Mononuclear cell (primary cell): ENCODE results near the gene RBL1. TPM values are rescaled to one million over a fixed set of nuclear protein-coding genes. Genes with fewer than 3 reads are reported as not detected.

Experiments used
- H3K27me3 ChIP-seq: 2 replicates; pipeline ENCODE4 v1.6.0; 2011; ENCODE audit warnings: low read length, control low read depth; ENCODE audit not compliant: insufficient read depth
- H3K4me1 ChIP-seq: 2 replicates; pipeline ENCODE4 v1.5.1; 2011; ENCODE audit warnings: mild to moderate bottlenecking, low read length, control low read depth; ENCODE audit not compliant: insufficient read depth
- H3K4me3 ChIP-seq: 2 replicates; pipeline ENCODE4 v1.5.1; 2011; ENCODE audit warnings: mild to moderate bottlenecking, low read length, moderate library complexity
- H3K9me3 ChIP-seq: 2 replicates; pipeline ENCODE4 v1.5.1; 2011; ENCODE audit warnings: low read depth, mild to moderate bottlenecking, control low read depth, low read length
- total RNA-seq: library from RNA; depleted of rRNA; stranded (reverse); fragments of >200 nt; gene quantifications from one replicate; pipeline ENCODE4 v1.2.3, GENCODE V29; 2012

Gene RBL1
- total RNA-seq, 1 donor, result 28.9 TPM

DNA sequence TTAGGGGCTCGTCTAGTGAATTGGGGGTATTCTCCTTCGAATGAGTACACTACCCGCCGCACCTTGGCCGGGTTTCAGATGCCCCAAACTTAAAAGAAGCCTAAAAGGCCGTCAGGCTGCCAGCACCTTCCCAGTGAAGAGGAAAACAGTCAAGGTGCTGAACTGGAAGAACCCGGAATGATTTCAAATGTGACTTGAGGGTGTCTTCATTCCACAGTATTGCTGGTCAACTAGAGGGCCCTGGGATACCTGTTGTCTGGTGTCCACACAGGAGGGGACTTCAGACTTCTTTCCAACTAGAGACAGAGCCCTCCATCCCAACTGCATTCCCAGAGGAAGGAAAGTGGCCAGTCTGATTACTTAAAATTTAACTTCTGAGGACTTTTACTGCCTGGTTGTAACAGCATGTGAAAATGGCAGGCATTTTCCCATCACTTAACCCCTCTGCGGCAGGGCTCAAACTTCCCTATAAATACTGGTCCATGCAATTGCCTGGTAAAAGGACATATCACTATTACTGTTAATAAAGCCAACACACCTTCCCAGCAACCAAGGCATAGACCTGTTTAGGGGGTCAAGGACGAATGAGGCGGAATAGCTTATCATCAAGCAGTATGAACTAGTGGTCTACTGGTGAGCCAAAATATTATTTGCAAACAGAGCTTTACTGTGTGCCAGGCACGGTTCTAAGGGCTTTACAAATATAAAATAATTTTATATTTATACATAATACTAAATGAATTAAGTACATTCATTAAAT is 143.6 kb downstream of the RBL1 start:
- Histone ChIP-seq H3K9me3 (no peaks in the 10 kb centered on the region), H3K4me3 (peak overlapping the region; percentile 100), H3K27me3 (no peaks in the 10 kb centered on the region), H3K4me1 (peaks cover 69% of the 10 kb centered on the region)

DNA sequence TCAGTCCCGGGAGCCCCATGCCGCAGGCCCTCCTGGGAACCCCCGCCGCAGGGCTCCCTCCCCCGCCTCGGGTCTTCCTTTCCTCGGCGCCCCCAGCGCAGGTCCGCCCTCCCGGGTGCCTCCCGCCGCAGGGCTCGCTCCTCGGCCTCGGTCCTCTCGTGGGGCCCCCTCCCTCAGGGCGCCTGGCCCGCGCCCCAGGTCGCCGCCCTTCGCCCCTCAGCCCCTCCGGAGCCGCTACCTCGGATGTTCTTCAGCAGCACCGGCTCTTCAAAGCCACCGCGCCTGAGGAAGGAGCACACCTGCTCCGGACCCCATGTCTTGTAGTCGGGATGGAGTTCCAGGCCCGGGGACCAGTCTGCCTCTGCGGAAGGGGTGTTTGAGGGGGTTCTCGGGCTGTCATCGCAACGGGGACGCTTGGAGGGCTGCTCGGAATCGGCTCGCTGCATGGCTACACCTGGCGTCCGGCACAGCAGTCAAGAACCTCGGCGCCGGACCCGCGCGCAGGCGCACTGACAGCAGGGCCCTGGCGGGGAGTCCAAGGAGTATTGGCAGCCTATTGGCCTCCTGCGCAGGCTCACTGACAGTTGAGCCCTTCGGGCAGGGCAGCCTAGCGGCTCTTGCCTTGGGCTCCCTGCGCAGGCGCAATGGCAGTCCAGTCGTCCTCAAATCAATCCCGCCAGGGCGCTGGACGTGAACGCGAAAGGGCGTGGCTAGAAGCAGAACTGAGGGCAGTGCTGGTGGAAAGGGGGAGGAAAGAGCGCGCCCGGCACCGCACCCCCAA is 144.4 kb downstream of the RBL1 start, which contains the start of gene SAMHD1:
Gene SAMHD1, minus strand, starts transcription at position 511 of the 781 bp plus-strand sequence. Its CDS starts 65 bp downstream, at position 446.
- H3K27me3 ChIP-seq, result no peaks in the 10 kb centered on the region
- H3K9me3 ChIP-seq, result no peaks in the 10 kb centered on the region
- H3K4me3 ChIP-seq, result peak within 1 kb of the TSS; percentile 100
- H3K4me1 ChIP-seq, result peaks cover 69% of the 10 kb centered on the region

DNA sequence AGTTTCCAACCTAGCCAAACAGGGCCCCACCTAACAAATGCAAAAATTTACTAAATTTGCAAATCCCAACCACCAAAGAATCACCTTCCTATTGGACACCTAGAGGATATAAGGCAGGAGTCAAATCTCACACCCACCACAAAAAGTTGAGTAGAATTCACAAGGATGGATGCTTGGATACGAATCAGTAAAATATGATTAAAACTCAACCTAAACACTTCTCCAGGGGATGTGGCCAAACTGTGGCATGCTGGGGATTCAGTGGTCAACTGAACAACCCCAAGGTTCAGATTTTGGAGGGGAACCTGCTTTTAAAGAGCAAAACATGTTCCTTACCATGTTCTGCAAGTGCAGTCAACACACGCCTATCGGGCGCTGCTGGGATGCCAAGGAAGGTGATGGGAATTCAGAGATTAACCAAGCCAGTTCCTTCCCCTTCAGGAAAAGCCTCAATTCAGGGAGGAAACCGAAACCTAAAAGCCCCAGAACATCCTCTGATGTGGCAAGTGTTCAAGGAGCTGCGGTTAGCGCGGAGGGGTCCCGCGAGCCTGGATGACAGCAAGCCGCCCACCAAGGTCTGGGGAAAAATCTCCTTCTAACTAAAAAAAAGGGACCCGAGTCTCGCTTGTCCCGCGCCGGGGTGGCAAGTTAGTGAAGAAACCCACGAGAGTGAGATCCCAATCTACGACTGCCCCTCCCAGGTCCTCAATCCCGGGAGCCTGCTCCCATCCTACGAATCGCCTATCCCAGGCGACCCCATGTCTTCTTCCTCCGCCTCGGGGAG is 145.2 kb downstream of the RBL1 start:
- peak overlapping the region; percentile 100 for H3K4me3 ChIP-seq

More for the DNA sequence above, 145.2 kb downstream of the RBL1 start:
- peaks cover 69% of the 10 kb centered on the region for H3K4me1 ChIP-seq
- H3K9me3 ChIP-seq, result no peaks in the 10 kb centered on the region
- no peaks in the 10 kb centered on the region for H3K27me3 ChIP-seq

Other genes starting within 250 kb of the RBL1 start
- gene TLDC2, start 219.9 kb downstream of the RBL1 start, total RNA-seq, result 0.10 TPM
- 203 TPM for gene SAMHD1, start 144.3 kb downstream of the RBL1 start, total RNA-seq
- 124 TPM for gene RPN2, start 83.3 kb upstream of the RBL1 start, total RNA-seq
- 1.8 TPM for gene MROH8, start 83.6 kb upstream of the RBL1 start, total RNA-seq
- gene GHRH, start 165.8 kb upstream of the RBL1 start, total RNA-seq, result not detected
- gene MANBAL, start 193.7 kb upstream of the RBL1 start, total RNA-seq, result 4.3 TPM